HG02798 (cell line): ENCODE results near the gene RABL2B.

Experiments
- ATAC-seq: cut with Tn5 transposase; IDR thresholded peaks from one replicate; pipeline ENCODE4 v1.9.1; 2021; ENCODE audit warnings: mild to moderate bottlenecking; ENCODE audit not compliant: unreplicated experiment, poor library complexity

RABL2B gene

GRCh38 chr22:50739279-50739691 is 44.2 kb downstream of the RABL2B start:
- no peak for ATAC-seq

GRCh38 chr22:50738649-50739227 is 44.7 kb downstream of the RABL2B start:
- no peak for ATAC-seq

GRCh38 chr22:50737728-50738648 is 45.4 kb downstream of the RABL2B start, which contains the start of gene ACR:
ACR (plus strand) TSS chr22:50738204; CDS start chr22:50738236, 32 bp downstream.
- no peak for ATAC-seq

GRCh38 chr22:50735739-50736030 is 47.8 kb downstream of the RABL2B start:
- no peak for ATAC-seq

- ATAC-seq = no peak
Observed at GRCh38 chr22:50734986-50735738, 48.3 kb downstream of the RABL2B start.

GRCh38 chr22:50734343-50734771 is 49.1 kb downstream of the RABL2B start:
- no peak for ATAC-seq

- no peak for ATAC-seq
Observed at GRCh38 chr22:50733521-50734342, 49.7 kb downstream of the RABL2B start.

- ATAC-seq = no peak
Observed at GRCh38 chr22:50732681-50733080, 50.8 kb downstream of the RABL2B start.

GRCh38 chr22:50731811-50732624 is 51.4 kb downstream of the RABL2B start:
- ATAC-seq = no peak

- no peak for ATAC-seq
Observed at GRCh38 chr22:50730941-50731661, 52.3 kb downstream of the RABL2B start.

GRCh38 chr22:50730013-50730891 is 53.2 kb downstream of the RABL2B start:
- no peak for ATAC-seq

- no peak for ATAC-seq
Observed at GRCh38 chr22:50729391-50730012, 53.9 kb downstream of the RABL2B start.

GRCh38 chr22:50728523-50728931 is 54.9 kb downstream of the RABL2B start:
- ATAC-seq = no peak

- no peak for ATAC-seq
Observed at GRCh38 chr22:50727678-50728522, 55.5 kb downstream of the RABL2B start.

- no peak for ATAC-seq
Observed at GRCh38 chr22:50726643-50727340, 56.6 kb downstream of the RABL2B start.

- no peak for ATAC-seq
Observed at GRCh38 chr22:50725597-50725996, 57.8 kb downstream of the RABL2B start.
